GM12878 (cell line): ENCODE results near the gene FLVCR2. TPM values are rescaled to one million over a fixed set of nuclear protein-coding genes. Genes with fewer than 3 reads are reported as not detected.

ENCODE experiments used
- ATAC-seq: fragments of 200-7000 bp; cut with Tn5 transposase; 3 replicates; pipeline ENCODE4 v1.9.1; 2020; ENCODE audit warnings: mild to moderate bottlenecking, moderate library complexity
- BruUV-seq: library from RNA; stranded (reverse); fragments of 400-500 nt; replicated peaks from 2 replicates; lab custom pipeline; 2021; lab: Mats Ljungman, UMichigan
- CTCF ChIA-PET: fragments of 300-600 bp; sonication (Branson Sonifier 250); formaldehyde crosslinking; extraction: SDS; loops from one replicate; lab custom pipeline; 2021; ENCODE audit warnings: inconsistent platforms; lab: Yijun Ruan, JAX
- POLR2A ChIA-PET: fragments of 350-600 bp; formaldehyde crosslinking; extraction: SDS; loops from one replicate; lab custom pipeline; 2021; ENCODE audit warnings: inconsistent platforms; lab: Charles Lee
- RAD21 ChIA-PET: fragments of 300-600 bp; sonication (Branson Sonifier 250); formaldehyde crosslinking; loops from one replicate; lab custom pipeline; 2023; ENCODE audit warnings: antibody characterized with exemption; ENCODE audit not compliant: unreplicated experiment; lab: Charles Lee
- SMC1A ChIA-PET: fragments of 300-600 bp; sonication (Branson Sonifier 250); formaldehyde crosslinking; loops from one replicate; lab custom pipeline; 2023; ENCODE audit not compliant: unreplicated experiment, uncharacterized antibody; lab: Charles Lee
- DNase-seq: peaks from one replicate; pipeline ENCODE4 v3.0.0-alpha.2; 2011; ENCODE audit warnings: low read depth, low spot score
- FAIRE-seq: peaks from 3 replicates; lab custom pipeline; 2011; peaks lifted over from hg19 to GRCh38; lab: Jason Lieb, UNC
- H2AFZ ChIP-seq: 2 replicates; pipeline ENCODE4 v1.6.0; 2011; ENCODE audit warnings: low read depth, low read length, control low read depth; ENCODE audit not compliant: control insufficient read depth
- H3K27ac ChIP-seq: 2 replicates; pipeline ENCODE4 v1.5.1; 2011; ENCODE audit warnings: control low read depth; ENCODE audit not compliant: control insufficient read depth, insufficient read depth
- H3K27me3 ChIP-seq, 2 experiments: replicated peaks in 1 of 2; 2 replicates each; pipeline versions ENCODE4 v1.6.0 to v1.6.1; 2011; ENCODE audit warnings: low read length in 1 of 2; ENCODE audit not compliant: control insufficient read depth in 2 of 2, insufficient read depth in 2 of 2
- H3K36me3 ChIP-seq, 2 experiments: 2 replicates each; pipeline ENCODE4 v1.5.1; 2011; ENCODE audit warnings: low read length in 1 of 2; ENCODE audit not compliant: control insufficient read depth in 2 of 2, insufficient read depth in 2 of 2
- H3K4me1 ChIP-seq: 2 replicates; pipeline ENCODE4 v1.6.1; 2011; ENCODE audit warnings: mild to moderate bottlenecking, low read length, moderate library complexity, mixed read lengths; ENCODE audit not compliant: control insufficient read depth, insufficient read depth
- H3K4me2 ChIP-seq: 2 replicates; pipeline ENCODE4 v1.6.0; 2011; ENCODE audit warnings: control low read depth; ENCODE audit not compliant: control insufficient read depth, insufficient read depth
- H3K4me3 ChIP-seq: fragments of 200-600 bp; sonication (generic); 2 replicates; pipeline ENCODE4 v1.5.1; 2016
- H3K79me2 ChIP-seq: 2 replicates; pipeline ENCODE4 v1.6.0; 2011; ENCODE audit warnings: low read length; ENCODE audit not compliant: control insufficient read depth, insufficient read depth
- H3K9ac ChIP-seq: 2 replicates; pipeline ENCODE4 v1.8.0; 2011; ENCODE audit warnings: low read length, control low read depth, mixed read lengths; ENCODE audit not compliant: control insufficient read depth, insufficient read depth
- H3K9me3 ChIP-seq: replicated peaks from 3 replicates; pipeline ENCODE4 v1.5.1; 2011; ENCODE audit warnings: mild to moderate bottlenecking, low read length; ENCODE audit not compliant: control insufficient read depth, insufficient read depth
- H4K20me1 ChIP-seq: 2 replicates; pipeline ENCODE4 v1.6.0; 2011; ENCODE audit not compliant: control insufficient read depth, insufficient read depth
- BACH1 ChIP-seq: fragments of 450-650 bp; IDR thresholded peaks from 2 replicates; pipeline ENCODE4 v1.6.1; 2017; ENCODE audit warnings: mild to moderate bottlenecking, borderline replicate concordance
- BCL11A ChIP-seq: IDR thresholded peaks from 2 replicates; pipeline ENCODE4 v1.6.1; 2011; ENCODE audit warnings: low read depth, low read length
- CEBPB ChIP-seq, 2 experiments: fragments of 150-350 bp in 1 of 2; IDR thresholded peaks; 2 replicates each; pipeline ENCODE4 v1.6.1; 2012 to 2014; ENCODE audit warnings: low read depth in 2 of 2, low read length in 2 of 2, borderline replicate concordance in 1 of 2, inconsistent platforms in 1 of 2
- CHD1 ChIP-seq: IDR thresholded peaks from 2 replicates; pipeline ENCODE4 v1.6.1; 2012; ENCODE audit warnings: low read depth, low read length, improper control_type of control experiment
- CTCF ChIP-seq, 3 experiments: IDR thresholded peaks in 2 of 3; conservative IDR thresholded peaks in 1 of 3; 2 replicates each; pipeline ENCODE4 v1.5.1; 2011; ENCODE audit warnings: low read depth in 3 of 3, low read length in 3 of 3, mild to moderate bottlenecking in 3 of 3, control low read depth in 2 of 3, moderate library complexity in 2 of 3, inconsistent platforms in 1 of 3, mixed read lengths in 1 of 3; ENCODE audit not compliant: control insufficient read depth in 2 of 3, insufficient read depth in 1 of 3; ENCODE audit errors: extremely low read depth in 1 of 3
- EGR1 ChIP-seq, 2 experiments: IDR thresholded peaks; 1 replicate in 1 of 2; 2 replicates in 1 of 2; pipeline ENCODE4 v1.6.1; 2011 to 2012; ENCODE audit warnings: low read depth in 2 of 2, low read length in 2 of 2, borderline replicate concordance in 1 of 2, mild to moderate bottlenecking in 1 of 2, moderate library complexity in 1 of 2
- GATAD2B ChIP-seq: fragments of 450-650 bp; conservative IDR thresholded peaks from 2 replicates; pipeline ENCODE4 v1.6.1; 2017; ENCODE audit warnings: low read depth, mild to moderate bottlenecking, moderate library complexity
- HDAC2 ChIP-seq: fragments of 200-600 bp; sonication (generic); IDR thresholded peaks from 2 replicates; pipeline ENCODE4 v1.6.1; 2017
- HDAC6 ChIP-seq: fragments of 200-600 bp; sonication (generic); IDR thresholded peaks from one replicate; pipeline ENCODE4 v1.8.0; 2017; ENCODE audit warnings: antibody characterized with exemption; ENCODE audit not compliant: unreplicated experiment
- MEF2B ChIP-seq: fragments of 450-650 bp; IDR thresholded peaks from 2 replicates; pipeline ENCODE4 v1.6.1; 2018; ENCODE audit warnings: mild to moderate bottlenecking, moderate library complexity; ENCODE audit not compliant: partially characterized antibody, poor library complexity, severe bottlenecking
- NFYA ChIP-seq: IDR thresholded peaks from 2 replicates; pipeline ENCODE4 v1.6.1; 2011; ENCODE audit warnings: low read depth, mild to moderate bottlenecking, low read length, improper control_type of control experiment, borderline replicate concordance
- NRF1 ChIP-seq: conservative IDR thresholded peaks from 2 replicates; pipeline ENCODE4 v1.6.1; 2011; ENCODE audit warnings: mild to moderate bottlenecking, low read depth, low read length, improper control_type of control experiment
- RBBP5 ChIP-seq: fragments of 200-600 bp; sonication (generic); conservative IDR thresholded peaks from 2 replicates; pipeline ENCODE4 v1.6.1; 2016
- TCF12 ChIP-seq: IDR thresholded peaks from 2 replicates; pipeline ENCODE4 v1.6.1; 2011; ENCODE audit warnings: low read depth, mild to moderate bottlenecking, low read length
- ZBED1 ChIP-seq: IDR thresholded peaks from 2 replicates; pipeline ENCODE4 v1.6.1; 2016; ENCODE audit warnings: borderline replicate concordance
- WGBS: methylation state at CpG from one replicate; pipeline ENCODE4 v1.1.6; 2016; ENCODE audit warnings: low lambda C conversion rate; ENCODE audit not compliant: insufficient replicate concordance, insufficient coverage; ENCODE audit errors: missing lambda C conversion rate; 5-methylcytosine and 5-hydroxymethylcytosine counted together
- in situ Hi-C: fragments of 300-500 bp; cut with MboI; formaldehyde crosslinking; loops from 9 replicates; pipeline ENCODE4 v1.14.3; 2018; ENCODE audit warnings: mixed read lengths
- intact Hi-C: fragments of 100-400 bp; cut with micrococcal nuclease; formaldehyde crosslinking; loops from one replicate; pipeline ENCODE4 v1.14.2; 2022; ENCODE audit not compliant: unreplicated experiment
- polyA plus RNA-seq, 11 experiments: library from polyadenylated mRNA; depleted of rRNA in 4 of 11; unstranded in 6 of 11; stranded (reverse) in 5 of 11; fragments of >200 nt; fragmentation: Nextera tagmentation in 4 of 11; fragmentation: Illumina TruSeq in 1 of 11; extraction: Ambion mirVana in 4 of 11; extraction: Trizol in 1 of 11; gene quantifications; 1 replicate in 1 of 11; 2 replicates in 10 of 11; pipeline versions ENCODE4 v1.2.1 to v1.2.3, GENCODE V29; 2011 to 2016; ENCODE audit warnings: inconsistent platforms in 2 of 11, missing spikeins in 2 of 11, low read depth in 1 of 11
- total RNA-seq, 4 experiments: library from RNA; depleted of rRNA in 3 of 4; stranded (reverse); fragments of >200 nt in 3 of 4; fragmentation: Illumina TruSeq in 1 of 4; extraction: Trizol in 1 of 4; gene quantifications; 2 replicates each; pipeline versions ENCODE4 v1.2.1 to v1.2.3, GENCODE V29; 2013 to 2021

FLVCR2 gene
- total and polyA plus RNA-seq, 10 of the 15 experiments (the other 5 are each of a cell fraction or from before 2014, with no cell fraction given), result 0.24 to 3.7 (median 1.6) TPM

- ATAC-seq, result no peak
- H3K4me1 ChIP-seq, result no peaks in the 10 kb centered on the region; the same call in 1 of the 2 replicates
- no peaks in the 10 kb centered on the region; the same call in 2 of the 3 replicates for H3K9me3 ChIP-seq
- peak; percentile 18 for FAIRE-seq
- no peak overlapping the region for H2AFZ ChIP-seq
- no peaks in the 10 kb centered on the region for H3K27me3 ChIP-seq
- WGBS, result 89% methylated on average over 2 of the region's 2 CpGs
- H3K4me2 ChIP-seq, result no peak overlapping the region
- H3K4me3 ChIP-seq, result no peak overlapping the region
- in situ Hi-C loops, result no loop called here
- BruUV-seq, result no TSS peak
- DNase-seq, result no peak
- H3K79me2 ChIP-seq, result peaks cover 2% of the 10 kb centered on the region; the same call in 1 of the 2 replicates
- ChIA-PET POLR2A (interaction anchor here (0.7 kb wide), 1 partner anchor 329 kb away, joined by 3 read pairs; no protein-coding TSS in a partner anchor), SMC1A (no interaction called here), RAD21 (interaction anchor here (0.7 kb wide), 1 partner anchor 147 kb away, joined by 4 read pairs; no protein-coding TSS in a partner anchor), CTCF (interaction anchor here (1.3 kb wide), 1 partner anchor 10 kb away, joined by 8 read pairs; no protein-coding TSS in a partner anchor)
- H3K36me3 ChIP-seq, result no peaks in the 10 kb centered on the region; a peak in 2 of 4 replicates
- TF ChIP-seq NRF1 (no peak), BACH1 (no peak), BCL11A (no peak), HDAC2 (no peak), MEF2B (no peak), HDAC6 (no peak), TCF12 (no peak), CTCF (IDR thresholded peaks at IDR 0.05 in 2 of 3, conservative IDR thresholded peaks at IDR 0.05 in 1 of 3; ENCODE audit: control insufficient read depth in 2 of 3, extremely low read depth in 1 of 3, insufficient read depth in 1 of 3, low read depth in 3 of 3, low read length in 3 of 3) (no peak), CEBPB (IDR thresholded peaks at IDR 0.05; ENCODE audit: borderline replicate concordance in 1 of 2, low read depth in 2 of 2, low read length in 2 of 2) (no peak), RBBP5 (no peak), GATAD2B (no peak), EGR1 (IDR thresholded peaks at IDR 0.05; ENCODE audit: borderline replicate concordance in 1 of 2, low read depth in 2 of 2, low read length in 2 of 2) (no peak), NFYA (no peak), CHD1 (no peak), ZBED1 (no peak)
- intact Hi-C loops, result no loop called here
- H3K9ac ChIP-seq, result no peak overlapping the region
- no peak overlapping the region for H3K27ac ChIP-seq
- H4K20me1 ChIP-seq, result no peaks in the 10 kb centered on the region
These were observed 88.8 kb downstream of the FLVCR2 start for GRCh38 chr14:75667099-75667765.
